ENCODE results near the gene ANKIB1. TPM values are rescaled to one million over a fixed set of nuclear protein-coding genes. Genes with fewer than 3 reads are reported as not detected.

Gene ANKIB1
- total and polyA plus RNA-seq, 9 of the 15 experiments (the other 6 are each of a cell fraction or from before 2014, with no cell fraction given) = 5.9 to 25.2 (median 16.1) TPM

GRCh38 chr7:92356406-92356805 is 110.6 kb downstream of the ANKIB1 start:
- no peaks in the 10 kb centered on the region for H3K9me1 ChIP-seq (ENCODE audit: control insufficient read depth, insufficient read depth, low read length)
- BruUV-seq (replicated peaks) = no TSS peak

GRCh38 chr7:92357260-92357659 is 111.5 kb downstream of the ANKIB1 start:
- no peak for ATAC-seq
- no TSS peak for BruUV-seq (replicated peaks)
- no peak overlapping the region for H3K9ac ChIP-seq (ENCODE audit: insufficient read depth in 1 of 2, low read depth in 2 of 2, low read length in 2 of 2)
- H3K27me3 ChIP-seq (ENCODE audit: control insufficient read depth in 2 of 2, insufficient read depth in 2 of 2, low read length in 2 of 2) = no peaks in the 10 kb centered on the region
- H3K9me1 ChIP-seq (ENCODE audit: control insufficient read depth, insufficient read depth, low read length) = no peaks in the 10 kb centered on the region
- H3K27ac ChIP-seq (ENCODE audit: extremely low read depth, low read depth, low read length) = no peak overlapping the region
- H3K79me2 ChIP-seq (ENCODE audit: control insufficient read depth, insufficient read depth, low read length) = no peaks in the 10 kb centered on the region
- POLR2A ChIA-PET = interaction anchor here (0.6 kb wide), 1 partner anchor 148 kb away, joined by 3 read pairs; no protein-coding TSS in a partner anchor
- H3K36me3 ChIP-seq (ENCODE audit: control insufficient read depth, insufficient read depth, low read length) = peaks cover 19% of the 10 kb centered on the region; the same call in 2 of the 3 replicates
- no peak for FAIRE-seq
- DNase-seq (ENCODE audit: extremely low read depth in 1 of 4, low spot score in 3 of 4) = no peak
- no peak overlapping the region for H3K4me2 ChIP-seq (ENCODE audit: insufficient read depth, low read length)
- peaks cover 0 to 2% of the 10 kb centered on the region in 2 experiments; a peak in 1 of 5 replicates for H3K4me1 ChIP-seq (replicated peaks in 1 of 2; ENCODE audit: control insufficient read depth in 2 of 2, insufficient read depth in 2 of 2, low read length in 2 of 2)
- in situ Hi-C loops (cut with MboI) = no loop called here
- 85% methylated on average over 4 of the region's 4 CpGs for WGBS (ENCODE audit: insufficient coverage, low coverage, missing lambda C conversion rate)
- no peak overlapping the region for H2AFZ ChIP-seq (ENCODE audit: low read depth, low read length)
- no peak overlapping the region for H3K4me3 ChIP-seq
- CTCF ChIA-PET (ENCODE audit: low intra/inter-chr PET ratio) = no interaction called here
- no peaks in the 10 kb centered on the region for H4K20me1 ChIP-seq (replicated peaks; ENCODE audit: control insufficient read depth, insufficient read depth, low read length)
- no peaks in the 10 kb centered on the region for H3K9me3 ChIP-seq (replicated peaks; ENCODE audit: control insufficient read depth, insufficient read depth, low read depth, low read length)
- intact Hi-C loops (cut with micrococcal nuclease) = no loop called here
- TF ChIP-seq THRA (IDR thresholded peaks at IDR 0.05) (no peak), TRIM24 (IDR thresholded peaks at IDR 0.05) (no peak)

More at GRCh38 chr7:92356406-92356805, 110.6 kb downstream of the ANKIB1 start:
- FAIRE-seq (no peak), DNase-seq (ENCODE audit: extremely low read depth in 1 of 4, low spot score in 3 of 4) (peak in 1 of 4 experiments; percentile 4), ATAC-seq (no peak)
- CTCF ChIA-PET (ENCODE audit: low intra/inter-chr PET ratio) = no interaction called here
- H2AFZ ChIP-seq (ENCODE audit: low read depth, low read length) = no peak overlapping the region
- in situ Hi-C loops (cut with MboI) (no loop called here), intact Hi-C loops (cut with micrococcal nuclease) (no loop called here)
- POLR2A ChIA-PET = interaction anchor here (0.6 to 1.0 kb wide), 2 partner anchors 8 to 147 kb away, joined by 3 read pairs; no protein-coding TSS in a partner anchor
- no peak overlapping the region for H3K27ac ChIP-seq (ENCODE audit: extremely low read depth, low read depth, low read length)
- no peaks in the 10 kb centered on the region for H3K9me3 ChIP-seq (replicated peaks; ENCODE audit: control insufficient read depth, insufficient read depth, low read depth, low read length)
- peaks cover 0 to 2% of the 10 kb centered on the region in 2 experiments; a peak in 1 of 5 replicates for H3K4me1 ChIP-seq (replicated peaks in 1 of 2; ENCODE audit: control insufficient read depth in 2 of 2, insufficient read depth in 2 of 2, low read length in 2 of 2)
- no peak overlapping the region for H3K9ac ChIP-seq (ENCODE audit: insufficient read depth in 1 of 2, low read depth in 2 of 2, low read length in 2 of 2)
- TF ChIP-seq ZNF551 (CRISPR knock-in tag; IDR thresholded peaks at IDR 0.05) = no peak
- no peak for TF ChIP-seq ZNF561 (CRISPR knock-in tag; conservative IDR thresholded peaks at IDR 0.05)
- no peak for TF ChIP-seq RHOXF2B (CRISPR knock-in tag; conservative IDR thresholded peaks at IDR 0.05)
- peak; percentile 30; the same call in 1 of the 2 replicates for TF ChIP-seq CBFA2T3 (IDR thresholded peaks at IDR 0.05)
- no peak for TF ChIP-seq OTX1 (CRISPR knock-in tag; IDR thresholded peaks at IDR 0.05)
- TF ChIP-seq TAL1 (IDR thresholded peaks at IDR 0.05) = 0 out of 2 replicates have a peak, but pooled peaks have one; percentile 11
- TF ChIP-seq TBP (optimal IDR thresholded peaks at IDR 0.05; ENCODE audit: low read depth, low read length) = no peak
- no peak overlapping the region for H3K4me3 ChIP-seq
- no peak overlapping the region for H3K4me2 ChIP-seq (ENCODE audit: insufficient read depth, low read length)
- peaks cover 17% of the 10 kb centered on the region; the same call in 1 of the 3 replicates for H3K36me3 ChIP-seq (ENCODE audit: control insufficient read depth, insufficient read depth, low read length)
- no peaks in the 10 kb centered on the region for H4K20me1 ChIP-seq (replicated peaks; ENCODE audit: control insufficient read depth, insufficient read depth, low read length)
- no peaks in the 10 kb centered on the region for H3K27me3 ChIP-seq (ENCODE audit: control insufficient read depth in 2 of 2, insufficient read depth in 2 of 2, low read length in 2 of 2)
- H3K79me2 ChIP-seq (ENCODE audit: control insufficient read depth, insufficient read depth, low read length) = no peaks in the 10 kb centered on the region

Measured in K562 (cell line).